Measurements from ENCODE around the gene SEMA6A.

DNA sequence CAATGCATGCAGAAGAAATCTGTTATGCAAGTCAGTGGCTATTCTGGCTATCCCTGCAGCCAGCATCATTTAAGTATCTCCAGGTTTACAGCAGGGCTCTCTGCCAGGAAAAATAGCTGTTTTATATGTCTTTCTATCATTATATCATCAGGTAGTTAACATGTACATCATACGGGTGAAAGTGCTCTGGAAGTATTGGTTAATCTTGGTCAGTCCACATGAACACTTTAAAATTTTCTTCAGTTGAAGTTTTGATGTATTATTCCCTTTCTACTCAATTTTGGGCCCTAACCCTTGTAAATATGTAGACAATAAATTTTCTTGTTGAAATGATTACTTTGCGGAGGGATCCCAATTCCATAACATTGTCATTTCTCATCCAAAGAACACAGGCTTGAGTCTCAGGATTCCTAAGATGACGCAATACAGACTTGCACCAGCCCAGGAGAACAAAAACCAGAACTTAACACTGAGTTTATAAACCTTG, 67.5 kb downstream of the SEMA6A start:
- TF ChIP-seq, protein P1, sequence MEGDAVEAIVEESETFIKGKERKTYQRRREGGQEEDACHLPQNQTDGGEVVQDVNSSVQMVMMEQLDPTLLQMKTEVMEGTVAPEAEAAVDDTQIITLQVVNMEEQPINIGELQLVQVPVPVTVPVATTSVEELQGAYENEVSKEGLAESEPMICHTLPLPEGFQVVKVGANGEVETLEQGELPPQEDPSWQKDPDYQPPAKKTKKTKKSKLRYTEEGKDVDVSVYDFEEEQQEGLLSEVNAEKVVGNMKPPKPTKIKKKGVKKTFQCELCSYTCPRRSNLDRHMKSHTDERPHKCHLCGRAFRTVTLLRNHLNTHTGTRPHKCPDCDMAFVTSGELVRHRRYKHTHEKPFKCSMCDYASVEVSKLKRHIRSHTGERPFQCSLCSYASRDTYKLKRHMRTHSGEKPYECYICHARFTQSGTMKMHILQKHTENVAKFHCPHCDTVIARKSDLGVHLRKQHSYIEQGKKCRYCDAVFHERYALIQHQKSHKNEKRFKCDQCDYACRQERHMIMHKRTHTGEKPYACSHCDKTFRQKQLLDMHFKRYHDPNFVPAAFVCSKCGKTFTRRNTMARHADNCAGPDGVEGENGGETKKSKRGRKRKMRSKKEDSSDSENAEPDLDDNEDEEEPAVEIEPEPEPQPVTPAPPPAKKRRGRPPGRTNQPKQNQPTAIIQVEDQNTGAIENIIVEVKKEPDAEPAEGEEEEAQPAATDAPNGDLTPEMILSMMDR (IDR thresholded peaks at IDR 0.05) = no peak
- TF ChIP-seq POLR2A (IDR thresholded peaks at IDR 0.05) = no peak

Measured in right lobe of liver (tissue), 4 donors.